GM12878 (cell line): ENCODE data around the gene CHMP6. TPM values are rescaled to one million over a fixed set of nuclear protein-coding genes. Genes with fewer than 3 reads are reported as not detected.

ENCODE experiments used
- ATAC-seq: fragments of 200-7000 bp; cut with Tn5 transposase; 3 replicates; pipeline ENCODE4 v1.9.1; 2020; ENCODE audit warnings: mild to moderate bottlenecking, moderate library complexity
- BruUV-seq: library from RNA; stranded (reverse); fragments of 400-500 nt; replicated peaks from 2 replicates; lab custom pipeline; 2021; lab: Mats Ljungman, UMichigan
- CTCF ChIA-PET: fragments of 300-600 bp; sonication (Branson Sonifier 250); formaldehyde crosslinking; extraction: SDS; loops from one replicate; lab custom pipeline; 2021; ENCODE audit warnings: inconsistent platforms; lab: Yijun Ruan, JAX
- POLR2A ChIA-PET: fragments of 350-600 bp; formaldehyde crosslinking; extraction: SDS; loops from one replicate; lab custom pipeline; 2021; ENCODE audit warnings: inconsistent platforms; lab: Charles Lee
- RAD21 ChIA-PET: fragments of 300-600 bp; sonication (Branson Sonifier 250); formaldehyde crosslinking; loops from one replicate; lab custom pipeline; 2023; ENCODE audit warnings: antibody characterized with exemption; ENCODE audit not compliant: unreplicated experiment; lab: Charles Lee
- SMC1A ChIA-PET: fragments of 300-600 bp; sonication (Branson Sonifier 250); formaldehyde crosslinking; loops from one replicate; lab custom pipeline; 2023; ENCODE audit not compliant: unreplicated experiment, uncharacterized antibody; lab: Charles Lee
- DNase-seq: peaks from one replicate; pipeline ENCODE4 v3.0.0-alpha.2; 2011; ENCODE audit warnings: low read depth, low spot score
- FAIRE-seq: peaks from 3 replicates; lab custom pipeline; 2011; peaks lifted over from hg19 to GRCh38; lab: Jason Lieb, UNC
- H2AFZ ChIP-seq: 2 replicates; pipeline ENCODE4 v1.6.0; 2011; ENCODE audit warnings: low read depth, low read length, control low read depth; ENCODE audit not compliant: control insufficient read depth
- H3K27ac ChIP-seq: 2 replicates; pipeline ENCODE4 v1.5.1; 2011; ENCODE audit warnings: control low read depth; ENCODE audit not compliant: control insufficient read depth, insufficient read depth
- H3K27me3 ChIP-seq, 2 experiments: replicated peaks in 1 of 2; 2 replicates each; pipeline versions ENCODE4 v1.6.0 to v1.6.1; 2011; ENCODE audit warnings: low read length in 1 of 2; ENCODE audit not compliant: control insufficient read depth in 2 of 2, insufficient read depth in 2 of 2
- H3K36me3 ChIP-seq, 2 experiments: 2 replicates each; pipeline ENCODE4 v1.5.1; 2011; ENCODE audit warnings: low read length in 1 of 2; ENCODE audit not compliant: control insufficient read depth in 2 of 2, insufficient read depth in 2 of 2
- H3K4me1 ChIP-seq: 2 replicates; pipeline ENCODE4 v1.6.1; 2011; ENCODE audit warnings: mild to moderate bottlenecking, low read length, moderate library complexity, mixed read lengths; ENCODE audit not compliant: control insufficient read depth, insufficient read depth
- H3K4me2 ChIP-seq: 2 replicates; pipeline ENCODE4 v1.6.0; 2011; ENCODE audit warnings: control low read depth; ENCODE audit not compliant: control insufficient read depth, insufficient read depth
- H3K4me3 ChIP-seq: fragments of 200-600 bp; sonication (generic); 2 replicates; pipeline ENCODE4 v1.5.1; 2016
- H3K79me2 ChIP-seq: 2 replicates; pipeline ENCODE4 v1.6.0; 2011; ENCODE audit warnings: low read length; ENCODE audit not compliant: control insufficient read depth, insufficient read depth
- H3K9ac ChIP-seq: 2 replicates; pipeline ENCODE4 v1.8.0; 2011; ENCODE audit warnings: low read length, control low read depth, mixed read lengths; ENCODE audit not compliant: control insufficient read depth, insufficient read depth
- H3K9me3 ChIP-seq: replicated peaks from 3 replicates; pipeline ENCODE4 v1.5.1; 2011; ENCODE audit warnings: mild to moderate bottlenecking, low read length; ENCODE audit not compliant: control insufficient read depth, insufficient read depth
- H4K20me1 ChIP-seq: 2 replicates; pipeline ENCODE4 v1.6.0; 2011; ENCODE audit not compliant: control insufficient read depth, insufficient read depth
- CBFB ChIP-seq: IDR thresholded peaks from 2 replicates; pipeline ENCODE4 v1.6.1; 2016; ENCODE audit warnings: antibody characterized with exemption, low read depth
- CHD2 ChIP-seq: IDR thresholded peaks from 2 replicates; pipeline ENCODE4 v1.6.1; 2011; ENCODE audit warnings: low read depth, low read length, improper control_type of control experiment, borderline replicate concordance
- GATAD2B ChIP-seq: fragments of 450-650 bp; conservative IDR thresholded peaks from 2 replicates; pipeline ENCODE4 v1.6.1; 2017; ENCODE audit warnings: low read depth, mild to moderate bottlenecking, moderate library complexity
- MEF2B ChIP-seq: fragments of 450-650 bp; IDR thresholded peaks from 2 replicates; pipeline ENCODE4 v1.6.1; 2018; ENCODE audit warnings: mild to moderate bottlenecking, moderate library complexity; ENCODE audit not compliant: partially characterized antibody, poor library complexity, severe bottlenecking
- NR2F1 ChIP-seq: fragments of 450-650 bp; conservative IDR thresholded peaks from 2 replicates; pipeline ENCODE4 v1.6.1; 2017; ENCODE audit warnings: mild to moderate bottlenecking
- PAX8 ChIP-seq: fragments of 450-650 bp; IDR thresholded peaks from 2 replicates; pipeline ENCODE4 v1.6.1; 2017; ENCODE audit warnings: mild to moderate bottlenecking, moderate library complexity
- PKNOX1 ChIP-seq: fragments of 450-650 bp; IDR thresholded peaks from 2 replicates; pipeline ENCODE4 v1.6.1; 2016; ENCODE audit warnings: mild to moderate bottlenecking
- RELA ChIP-seq: fragments of 450-650 bp; IDR thresholded peaks from 2 replicates; pipeline ENCODE4 v1.8.0; 2014; ENCODE audit warnings: borderline replicate concordance; ENCODE audit not compliant: partially characterized antibody
- RUNX3 ChIP-seq: IDR thresholded peaks from 2 replicates; pipeline ENCODE4 v1.6.1; 2012; ENCODE audit warnings: low read length, inconsistent platforms
- SMAD5 ChIP-seq: IDR thresholded peaks from 2 replicates; pipeline ENCODE4 v1.6.1; 2016; ENCODE audit warnings: antibody characterized with exemption, low read depth
- TAF1 ChIP-seq: IDR thresholded peaks from 2 replicates; pipeline ENCODE4 v1.6.1; 2011; ENCODE audit warnings: mild to moderate bottlenecking, low read depth, low read length, borderline replicate concordance
- YY1 ChIP-seq: IDR thresholded peaks from 2 replicates; pipeline ENCODE4 v1.6.1; 2011; ENCODE audit warnings: low read depth, mild to moderate bottlenecking, low read length
- WGBS: methylation state at CpG from one replicate; pipeline ENCODE4 v1.1.6; 2016; ENCODE audit warnings: low lambda C conversion rate; ENCODE audit not compliant: insufficient replicate concordance, insufficient coverage; ENCODE audit errors: missing lambda C conversion rate; 5-methylcytosine and 5-hydroxymethylcytosine counted together
- in situ Hi-C: fragments of 300-500 bp; cut with MboI; formaldehyde crosslinking; loops from 9 replicates; pipeline ENCODE4 v1.14.3; 2018; ENCODE audit warnings: mixed read lengths
- intact Hi-C: fragments of 100-400 bp; cut with micrococcal nuclease; formaldehyde crosslinking; loops from one replicate; pipeline ENCODE4 v1.14.2; 2022; ENCODE audit not compliant: unreplicated experiment
- polyA plus RNA-seq, 11 experiments: library from polyadenylated mRNA; depleted of rRNA in 4 of 11; unstranded in 6 of 11; stranded (reverse) in 5 of 11; fragments of >200 nt; fragmentation: Nextera tagmentation in 4 of 11; fragmentation: Illumina TruSeq in 1 of 11; extraction: Ambion mirVana in 4 of 11; extraction: Trizol in 1 of 11; gene quantifications; 1 replicate in 1 of 11; 2 replicates in 10 of 11; pipeline versions ENCODE4 v1.2.1 to v1.2.3, GENCODE V29; 2011 to 2016; ENCODE audit warnings: inconsistent platforms in 2 of 11, missing spikeins in 2 of 11, low read depth in 1 of 11
- total RNA-seq, 4 experiments: library from RNA; depleted of rRNA in 3 of 4; stranded (reverse); fragments of >200 nt in 3 of 4; fragmentation: Illumina TruSeq in 1 of 4; extraction: Trizol in 1 of 4; gene quantifications; 2 replicates each; pipeline versions ENCODE4 v1.2.1 to v1.2.3, GENCODE V29; 2013 to 2021
- TF ChIP-seq, protein P1 (sequence below): fragments of 450-650 bp; IDR thresholded peaks from 2 replicates; pipeline ENCODE4 v1.6.1; 2017; ENCODE audit warnings: borderline replicate concordance
- TF ChIP-seq, protein P2 (sequence below): IDR thresholded peaks from 2 replicates; pipeline ENCODE4 v1.6.1; 2011; ENCODE audit warnings: borderline replicate concordance, low read depth, mild to moderate bottlenecking, moderate library complexity, low read length; ENCODE audit not compliant: insufficient read depth, poor library complexity, severe bottlenecking

Gene CHMP6
- total and polyA plus RNA-seq, 10 of the 15 experiments (the other 5 are each of a cell fraction or from before 2014, with no cell fraction given), result 0.21 to 37.9 (median 14.7) TPM

DNA sequence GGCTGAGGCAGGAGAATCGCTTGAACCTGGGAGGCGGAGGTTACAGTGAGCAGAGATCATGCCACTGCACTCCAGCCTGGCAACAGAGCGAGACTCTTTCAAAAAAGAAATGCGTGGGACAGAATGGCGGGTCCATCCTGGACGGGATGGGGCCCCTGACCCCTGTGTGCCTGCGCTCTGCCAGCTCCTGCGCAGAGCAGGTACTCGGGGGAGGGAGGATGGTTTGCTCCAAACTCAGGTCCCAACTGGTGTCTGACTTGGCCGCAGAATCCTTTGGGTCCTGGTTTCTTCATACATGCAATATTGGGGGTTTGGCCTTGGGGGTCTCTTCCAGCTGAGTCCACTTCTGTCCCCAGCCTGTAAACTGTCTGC is 10.4 kb downstream of the CHMP6 start (continued):
- no peak for TF ChIP-seq RUNX3
- TF ChIP-seq, all 136 proteins: peak for 0

- RAD21 ChIA-PET, result no interaction called here
- H3K79me2 ChIP-seq, result no peaks in the 10 kb centered on the region
- ATAC-seq (no peak; the same call in 1 of the 3 replicates), FAIRE-seq (no peak), DNase-seq (no peak)
- peaks cover 0 to 6% of the 10 kb centered on the region in 2 experiments; a peak in 3 of 4 replicates for H3K36me3 ChIP-seq
- TSS peak; percentile 43 for BruUV-seq
- H3K9ac ChIP-seq, result no peak overlapping the region
- H3K4me1 ChIP-seq, result no peaks in the 10 kb centered on the region
- no peak overlapping the region for H3K4me3 ChIP-seq
- 47% methylated on average over 21 of the region's 21 CpGs for WGBS
- peaks cover 0 to 5% of the 10 kb centered on the region in 2 experiments; a peak in 3 of 4 replicates for H3K27me3 ChIP-seq
- H2AFZ ChIP-seq, result no peak overlapping the region
- no peak overlapping the region for H3K27ac ChIP-seq
- POLR2A ChIA-PET, result no interaction called here
- H4K20me1 ChIP-seq, result no peaks in the 10 kb centered on the region; the same call in 1 of the 2 replicates
- CTCF ChIA-PET, result no interaction called here
- intact Hi-C loops (no loop called here), in situ Hi-C loops (loop anchor here (25.0 kb wide), 1 partner anchor 235 kb away; the partner anchor contains the start of genes NDUFAF8 and TEPSIN)
- TF ChIP-seq RELA (no peak), GATAD2B (no peak), PAX8 (no peak), TAF1 (no peak), NR2F1 (no peak), MEF2B (no peak), CHD2 (no peak), PKNOX1 (no peak), YY1 (no peak), CBFB (no peak), SMAD5 (no peak)
- TF ChIP-seq, protein P1, sequence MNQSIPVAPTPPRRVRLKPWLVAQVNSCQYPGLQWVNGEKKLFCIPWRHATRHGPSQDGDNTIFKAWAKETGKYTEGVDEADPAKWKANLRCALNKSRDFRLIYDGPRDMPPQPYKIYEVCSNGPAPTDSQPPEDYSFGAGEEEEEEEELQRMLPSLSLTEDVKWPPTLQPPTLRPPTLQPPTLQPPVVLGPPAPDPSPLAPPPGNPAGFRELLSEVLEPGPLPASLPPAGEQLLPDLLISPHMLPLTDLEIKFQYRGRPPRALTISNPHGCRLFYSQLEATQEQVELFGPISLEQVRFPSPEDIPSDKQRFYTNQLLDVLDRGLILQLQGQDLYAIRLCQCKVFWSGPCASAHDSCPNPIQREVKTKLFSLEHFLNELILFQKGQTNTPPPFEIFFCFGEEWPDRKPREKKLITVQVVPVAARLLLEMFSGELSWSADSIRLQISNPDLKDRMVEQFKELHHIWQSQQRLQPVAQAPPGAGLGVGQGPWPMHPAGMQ, result no peak
- TF ChIP-seq, protein P2, sequence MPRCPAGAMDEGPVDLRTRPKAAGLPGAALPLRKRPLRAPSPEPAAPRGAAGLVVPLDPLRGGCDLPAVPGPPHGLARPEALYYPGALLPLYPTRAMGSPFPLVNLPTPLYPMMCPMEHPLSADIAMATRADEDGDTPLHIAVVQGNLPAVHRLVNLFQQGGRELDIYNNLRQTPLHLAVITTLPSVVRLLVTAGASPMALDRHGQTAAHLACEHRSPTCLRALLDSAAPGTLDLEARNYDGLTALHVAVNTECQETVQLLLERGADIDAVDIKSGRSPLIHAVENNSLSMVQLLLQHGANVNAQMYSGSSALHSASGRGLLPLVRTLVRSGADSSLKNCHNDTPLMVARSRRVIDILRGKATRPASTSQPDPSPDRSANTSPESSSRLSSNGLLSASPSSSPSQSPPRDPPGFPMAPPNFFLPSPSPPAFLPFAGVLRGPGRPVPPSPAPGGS, result no peak
- H3K4me2 ChIP-seq, result no peak overlapping the region
- SMC1A ChIA-PET, result no interaction called here
- no peaks in the 10 kb centered on the region for H3K9me3 ChIP-seq
These were observed 11.0 kb downstream of the CHMP6 start for GRCh38 chr17:81002409-81003361.
